ENCODE data around the gene SLC47A1.
"Not testable (repeated sequence)": the region's sequence is repeated elsewhere in the genome, so short reads cannot be mapped to it uniquely, and the experiment has no call there.

SLC47A1 gene

DNA sequence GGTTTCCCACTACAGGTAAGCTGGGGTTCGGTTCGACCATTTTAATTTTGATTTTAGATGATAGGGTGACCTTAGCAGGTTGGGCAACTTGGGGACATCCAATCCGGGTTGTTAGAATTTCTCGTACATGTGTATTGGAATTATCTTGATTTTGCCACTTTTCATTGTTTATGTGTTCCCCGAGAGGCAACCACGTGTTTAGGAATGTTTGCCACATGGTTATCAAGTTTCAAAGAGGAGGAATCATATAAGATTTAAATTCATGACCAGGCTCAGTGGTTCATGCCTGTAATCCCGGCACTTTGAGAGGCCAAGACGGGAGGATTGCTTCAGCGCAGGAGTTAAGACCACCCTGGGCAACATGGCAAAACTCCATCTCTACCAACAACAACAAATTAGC is 10.0 kb upstream of the SLC47A1 start:
- no peak for DNase-seq (ENCODE audit: low read depth)
- H3K4me3 ChIP-seq (ENCODE audit: low read depth, low read length), result no peak overlapping the region
- TF ChIP-seq, protein P1, sequence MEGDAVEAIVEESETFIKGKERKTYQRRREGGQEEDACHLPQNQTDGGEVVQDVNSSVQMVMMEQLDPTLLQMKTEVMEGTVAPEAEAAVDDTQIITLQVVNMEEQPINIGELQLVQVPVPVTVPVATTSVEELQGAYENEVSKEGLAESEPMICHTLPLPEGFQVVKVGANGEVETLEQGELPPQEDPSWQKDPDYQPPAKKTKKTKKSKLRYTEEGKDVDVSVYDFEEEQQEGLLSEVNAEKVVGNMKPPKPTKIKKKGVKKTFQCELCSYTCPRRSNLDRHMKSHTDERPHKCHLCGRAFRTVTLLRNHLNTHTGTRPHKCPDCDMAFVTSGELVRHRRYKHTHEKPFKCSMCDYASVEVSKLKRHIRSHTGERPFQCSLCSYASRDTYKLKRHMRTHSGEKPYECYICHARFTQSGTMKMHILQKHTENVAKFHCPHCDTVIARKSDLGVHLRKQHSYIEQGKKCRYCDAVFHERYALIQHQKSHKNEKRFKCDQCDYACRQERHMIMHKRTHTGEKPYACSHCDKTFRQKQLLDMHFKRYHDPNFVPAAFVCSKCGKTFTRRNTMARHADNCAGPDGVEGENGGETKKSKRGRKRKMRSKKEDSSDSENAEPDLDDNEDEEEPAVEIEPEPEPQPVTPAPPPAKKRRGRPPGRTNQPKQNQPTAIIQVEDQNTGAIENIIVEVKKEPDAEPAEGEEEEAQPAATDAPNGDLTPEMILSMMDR (IDR thresholded peaks at IDR 0.05; ENCODE audit: control insufficient read depth, extremely low read depth, insufficient read depth), result no peak

DNA sequence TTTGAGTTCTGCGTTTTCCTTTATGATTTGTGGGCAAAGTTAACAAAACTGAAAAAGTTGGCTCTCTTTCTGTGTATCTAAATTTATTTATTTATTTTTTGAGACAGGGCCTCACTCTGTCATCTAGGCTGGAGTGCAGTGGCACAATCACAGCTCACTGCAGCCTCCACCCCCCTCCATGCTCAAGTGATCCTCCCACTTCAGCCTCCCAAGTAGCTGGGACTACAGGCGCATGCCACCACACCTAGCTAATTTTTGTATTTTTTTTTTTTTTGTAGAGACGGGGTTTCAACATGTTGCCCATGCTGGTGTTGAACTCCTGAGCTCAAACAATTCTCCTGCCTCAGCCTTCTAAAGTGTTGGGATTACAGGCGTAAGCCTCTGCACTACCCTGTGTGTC is 6.7 kb upstream of the SLC47A1 start:
- H3K4me3 ChIP-seq (ENCODE audit: low read depth, low read length); DNase-seq (ENCODE audit: low read depth): not testable (repeated sequence)

DNA sequence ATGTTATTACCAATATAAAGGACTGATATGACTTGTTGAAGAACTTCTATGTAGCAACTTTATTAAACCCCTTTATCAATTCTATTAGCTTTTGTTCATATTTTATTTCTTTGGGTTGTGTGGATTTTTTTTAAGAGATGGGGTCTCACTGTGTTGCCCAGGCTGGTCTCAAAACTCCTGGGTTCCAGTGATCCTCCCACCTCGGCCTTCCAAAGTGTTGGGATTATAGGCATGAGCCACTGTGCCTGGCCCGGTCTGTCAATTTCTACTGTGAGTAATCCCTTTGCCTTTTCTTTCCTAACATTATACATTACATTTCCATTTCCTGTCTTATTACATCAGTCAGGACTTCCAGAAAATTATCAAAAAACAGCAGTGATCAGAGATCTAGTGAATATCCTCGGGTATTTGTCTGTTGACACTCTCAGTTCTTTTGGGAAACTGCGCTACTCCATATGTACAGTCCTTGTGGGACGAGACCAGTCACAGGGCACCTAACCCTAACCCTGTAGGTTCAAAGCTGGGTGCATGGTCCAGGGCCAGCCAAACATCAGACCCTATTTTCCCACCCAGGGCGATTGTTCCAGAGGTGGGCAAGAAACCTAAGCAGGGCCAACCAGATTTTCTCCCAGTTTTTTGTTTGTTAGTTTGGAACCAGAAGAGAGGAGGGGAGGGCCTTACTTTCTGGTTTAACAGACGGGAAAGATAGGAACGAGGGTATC is 1.7 kb upstream of the SLC47A1 start:
- TF ChIP-seq, protein P1 (IDR thresholded peaks at IDR 0.05; ENCODE audit: control insufficient read depth, extremely low read depth, insufficient read depth), result no peak
- no peak overlapping the region for H3K4me3 ChIP-seq (ENCODE audit: low read depth, low read length)
- no peak for DNase-seq (ENCODE audit: low read depth)

DNA sequence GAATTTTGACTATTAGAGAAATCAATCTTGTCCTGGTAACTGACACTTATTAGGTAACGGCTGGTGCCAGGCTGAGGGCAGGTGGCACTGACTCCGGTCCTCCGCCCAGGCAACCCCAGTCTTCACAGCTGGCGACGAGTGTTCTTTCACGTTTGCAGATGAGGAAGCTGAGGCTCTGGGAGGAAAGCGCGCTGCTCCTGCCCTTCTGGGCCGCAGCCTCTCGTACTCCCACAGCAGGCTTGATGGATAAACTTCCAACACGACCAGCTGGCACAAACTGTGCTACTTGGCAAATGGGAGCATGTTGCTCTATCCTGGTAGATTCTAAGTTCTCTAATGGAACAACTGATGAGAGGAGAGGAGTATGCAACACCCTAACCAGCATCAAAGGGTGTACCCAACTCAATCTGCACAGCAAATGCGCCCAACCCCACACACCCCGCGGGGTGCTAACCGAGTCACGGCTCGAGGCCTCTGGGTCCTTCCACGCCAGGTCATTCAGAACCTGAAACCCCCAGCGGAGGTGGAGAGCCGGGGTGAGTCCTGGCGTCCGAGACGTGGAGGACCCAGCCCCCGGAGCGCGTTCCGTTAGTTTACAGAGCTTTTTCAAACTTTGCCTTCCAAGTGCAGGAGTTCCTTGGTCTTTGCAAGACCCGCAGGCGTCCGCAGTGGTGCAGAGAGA is 477 bp upstream of the SLC47A1 start:
- no peak overlapping the region for H3K4me3 ChIP-seq (ENCODE audit: low read depth, low read length)
- TF ChIP-seq, protein P1 (IDR thresholded peaks at IDR 0.05; ENCODE audit: control insufficient read depth, extremely low read depth, insufficient read depth), result no peak
- no peak for DNase-seq (ENCODE audit: low read depth)

DNA sequence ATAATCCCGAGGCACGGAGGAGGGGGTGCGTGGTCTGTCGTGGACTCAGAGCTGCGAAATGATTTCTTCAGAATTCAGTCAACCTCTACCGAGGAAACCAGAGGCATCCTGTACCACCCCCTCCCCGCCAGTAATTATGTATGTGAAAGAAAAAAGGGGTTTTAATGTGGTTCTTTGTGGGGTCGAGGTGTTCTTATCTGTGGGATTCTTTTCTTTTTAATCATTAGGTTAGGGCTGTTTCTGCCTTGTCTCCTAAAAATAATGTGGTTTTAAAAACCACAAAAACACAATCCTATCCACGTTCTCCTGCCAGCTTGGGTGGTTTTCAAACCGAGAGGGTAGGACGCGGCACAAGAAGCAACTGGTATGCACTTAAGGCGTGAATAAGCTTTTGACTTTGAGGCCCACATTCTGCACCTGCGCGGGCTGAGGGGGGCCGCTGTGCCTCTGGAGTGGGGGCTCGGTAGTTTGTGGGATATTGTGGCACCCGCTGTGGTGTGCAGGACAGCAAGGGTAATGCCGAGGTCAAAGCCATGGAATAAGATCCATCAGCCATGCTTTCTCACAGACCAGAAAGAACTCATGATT is 1.0 kb downstream of the SLC47A1 start:
- TF ChIP-seq, protein P1 (IDR thresholded peaks at IDR 0.05; ENCODE audit: control insufficient read depth, extremely low read depth, insufficient read depth), result no peak
- no peak overlapping the region for H3K4me3 ChIP-seq (ENCODE audit: low read depth, low read length)
- no peak for DNase-seq (ENCODE audit: low read depth)

DNA sequence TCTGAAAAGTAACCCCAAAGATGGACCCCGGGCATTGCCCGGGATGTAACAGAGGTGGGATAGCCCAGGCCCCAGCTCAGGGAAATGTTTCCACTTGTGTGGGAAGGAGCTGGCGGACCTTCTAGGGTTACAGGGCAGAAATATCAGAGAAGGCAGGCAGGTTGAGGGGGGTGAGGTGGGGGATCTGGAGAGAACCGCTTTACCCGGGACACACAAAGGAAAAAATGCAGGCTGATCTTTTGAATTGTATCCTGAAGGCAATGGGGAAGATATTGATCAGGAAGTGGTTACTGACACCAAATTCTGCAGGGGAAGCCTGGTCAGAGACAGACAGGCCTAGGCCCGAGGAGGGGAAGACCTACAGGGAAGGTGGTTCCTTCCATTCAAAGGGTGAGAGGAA is 3.5 kb downstream of the SLC47A1 start:
- TF ChIP-seq, protein P1 (IDR thresholded peaks at IDR 0.05; ENCODE audit: control insufficient read depth, extremely low read depth, insufficient read depth), result no peak
- DNase-seq (ENCODE audit: low read depth), result no peak
- H3K4me3 ChIP-seq (ENCODE audit: low read depth, low read length), result no peak overlapping the region

Data from LNCaP clone FGC (cell line).